ENCODE measurements around the gene ZFPL1.

The ZFPL1 gene

DNA sequence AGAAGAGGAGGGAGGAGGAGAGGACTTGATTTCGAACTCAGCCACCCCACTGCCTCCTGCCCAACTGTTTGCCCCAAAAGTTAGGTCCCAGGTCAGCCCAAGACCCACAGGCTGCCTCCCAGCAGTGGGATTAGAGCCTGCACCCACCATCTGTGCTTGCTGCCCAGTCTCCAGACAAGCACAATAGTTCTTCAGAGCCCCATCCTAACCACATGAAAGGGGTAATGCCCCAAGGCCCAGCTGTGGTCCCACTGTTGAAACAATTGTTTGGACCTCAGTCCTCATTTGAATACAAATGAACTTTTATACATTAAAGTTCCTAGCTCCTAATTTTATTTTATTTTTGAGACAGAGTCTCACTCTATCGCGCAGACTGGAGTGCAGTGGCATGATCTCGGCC, 6.6 kb downstream of the ZFPL1 start:
- DNase-seq (ENCODE audit: low read depth in 1 of 2, low spot score in 1 of 2), result no peak

- no peak for DNase-seq (ENCODE audit: low read depth in 1 of 2, low spot score in 1 of 2)
These were observed 11.4 kb downstream of the ZFPL1 start for GRCh38 chr11:65095427-65095826.

GRCh38 chr11:65095974-65096806, 12.2 kb downstream of the ZFPL1 start, which contains the start of gene VPS51:
Gene VPS51, plus strand, starts transcription at chr11:65096214. Its CDS starts 37 bp downstream, at chr11:65096251.
- peak; percentile 70 to 71 for DNase-seq (ENCODE audit: low read depth in 1 of 2, low spot score in 1 of 2)

- DNase-seq (ENCODE audit: low read depth in 1 of 2, low spot score in 1 of 2), result no peak
These were observed 12.9 kb downstream of the ZFPL1 start for GRCh38 chr11:65096926-65097325.

DNA sequence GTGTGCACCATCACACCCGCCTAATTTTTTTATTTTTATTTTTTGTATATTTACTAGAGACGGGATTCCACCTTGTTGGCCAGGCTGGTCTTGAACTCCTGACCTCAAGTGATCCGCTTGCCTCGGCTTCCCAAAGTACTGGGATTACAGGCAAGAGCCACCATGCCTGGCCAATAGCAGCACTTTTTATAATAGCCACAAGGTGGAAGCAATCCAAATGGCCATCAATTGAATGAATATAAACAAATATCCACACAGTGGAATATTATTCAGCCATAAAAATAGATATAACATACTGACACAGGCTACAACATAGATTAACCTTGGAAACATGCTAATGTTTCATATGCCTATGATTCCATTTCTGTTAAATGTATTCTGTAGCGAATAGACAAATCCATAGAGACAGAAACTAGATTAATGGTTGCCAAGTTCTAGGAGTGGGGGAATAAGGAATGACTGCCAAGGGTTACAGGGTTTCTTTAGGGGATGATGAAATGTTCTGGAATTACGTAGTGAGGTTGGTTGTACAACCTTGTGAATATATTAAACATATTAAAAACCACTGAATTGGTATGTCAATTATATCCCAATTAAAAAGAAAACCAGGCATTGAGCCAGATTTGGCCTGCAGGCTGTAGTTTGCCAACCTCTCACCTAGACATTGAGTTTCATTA, 16.8 kb downstream of the ZFPL1 start:
- DNase-seq (ENCODE audit: low read depth in 1 of 2, low spot score in 1 of 2), result no peak

DNA sequence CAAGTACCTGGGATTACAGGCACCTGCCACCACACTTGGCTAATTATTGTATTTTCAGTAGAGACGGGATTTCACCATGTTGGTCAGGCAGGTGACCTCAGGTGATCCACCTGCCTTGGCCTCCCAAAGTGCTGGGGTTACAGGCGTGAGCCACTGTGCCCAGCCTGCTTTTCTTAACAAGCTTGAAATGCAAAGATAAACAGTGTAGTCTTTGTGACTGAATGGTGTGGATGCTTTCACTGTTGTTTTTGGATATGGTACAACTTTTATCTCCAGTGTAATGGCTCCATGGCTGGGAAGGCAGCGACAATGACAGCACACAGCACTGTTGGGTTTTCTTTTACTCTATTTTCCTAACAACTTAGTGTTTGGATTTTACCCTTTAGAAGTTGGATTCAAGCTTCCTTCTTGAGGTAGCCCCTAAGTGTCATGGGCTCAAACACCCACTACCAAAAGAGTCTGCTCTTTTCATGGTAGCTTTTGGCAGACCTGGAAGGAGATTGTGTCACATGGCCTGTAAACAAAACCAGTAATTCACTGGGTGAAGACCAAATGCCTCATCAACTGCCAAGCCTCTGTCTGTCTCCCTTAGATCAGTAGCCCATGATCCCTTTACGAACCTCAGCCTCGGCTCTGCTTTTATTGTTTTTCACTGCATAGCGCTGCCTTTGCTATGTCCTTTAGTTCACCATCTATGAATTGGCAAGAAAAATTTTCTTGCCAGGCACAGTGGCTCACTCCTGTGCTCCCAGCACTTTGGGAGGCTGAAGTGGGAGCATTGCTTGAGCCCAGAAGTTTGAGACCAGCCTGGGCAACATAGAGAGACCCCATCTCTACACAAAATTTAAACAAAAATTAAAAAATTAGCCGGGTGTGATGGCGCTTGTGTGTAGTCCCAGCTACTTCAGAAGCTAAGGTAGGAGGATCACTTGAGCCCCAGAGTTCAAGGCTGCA, 18.4 kb downstream of the ZFPL1 start:
- DNase-seq (ENCODE audit: low read depth in 1 of 2, low spot score in 1 of 2), result no peak

GRCh38 chr11:65103476-65103875, 19.5 kb downstream of the ZFPL1 start:
- no peak for DNase-seq (ENCODE audit: low read depth in 1 of 2, low spot score in 1 of 2)

GRCh38 chr11:65104628-65105027, 20.6 kb downstream of the ZFPL1 start:
- no peak for DNase-seq (ENCODE audit: low read depth in 1 of 2, low spot score in 1 of 2)

GRCh38 chr11:65107078-65107477, 23.1 kb downstream of the ZFPL1 start:
- no peak for DNase-seq (ENCODE audit: low read depth in 1 of 2, low spot score in 1 of 2)

- no peak for DNase-seq (ENCODE audit: low read depth in 1 of 2, low spot score in 1 of 2)
These were observed 23.9 kb downstream of the ZFPL1 start for GRCh38 chr11:65107751-65108468.

- DNase-seq (ENCODE audit: low read depth in 1 of 2, low spot score in 1 of 2), result no peak
These were observed 24.6 kb downstream of the ZFPL1 start for GRCh38 chr11:65108469-65109123.

- DNase-seq (ENCODE audit: low read depth in 1 of 2, low spot score in 1 of 2), result no peak
These were observed 25.5 kb downstream of the ZFPL1 start for GRCh38 chr11:65109231-65110198.

GRCh38 chr11:65110354-65110861, 26.4 kb downstream of the ZFPL1 start:
- DNase-seq (ENCODE audit: low read depth in 1 of 2, low spot score in 1 of 2), result peak; percentile 92 to 95

- no peak for DNase-seq (ENCODE audit: low read depth in 1 of 2, low spot score in 1 of 2)
These were observed 27.2 kb downstream of the ZFPL1 start for GRCh38 chr11:65111159-65111743.

- peak; percentile 87 to 90 for DNase-seq (ENCODE audit: low read depth in 1 of 2, low spot score in 1 of 2)
These were observed 27.9 kb downstream of the ZFPL1 start, which contains the start of gene TM7SF2 for GRCh38 chr11:65111744-65112545. Gene TM7SF2, plus strand, starts transcription at chr11:65111872. Its CDS starts 144 bp downstream, at chr11:65112016.

- peak; percentile 60 to 65 for DNase-seq (ENCODE audit: low read depth in 1 of 2, low spot score in 1 of 2)
These were observed 28.7 kb downstream of the ZFPL1 start for GRCh38 chr11:65112546-65113360.

- DNase-seq (ENCODE audit: low read depth in 1 of 2, low spot score in 1 of 2), result no peak
These were observed 29.3 kb downstream of the ZFPL1 start for GRCh38 chr11:65113361-65113756.

All from stimulated activated CD4-positive, alpha-beta T cell treated with anti-CD3 and anti-CD28 coated beads, Interleukin-15, amount 100 ng/mL, for 1 hour (primary cell).